ENCODE data around the gene NEDD4. TPM values are rescaled to one million over a fixed set of nuclear protein-coding genes. Genes with fewer than 3 reads are reported as not detected.
"Not testable (repeated sequence)": the region's sequence is repeated elsewhere in the genome, so short reads cannot be mapped to it uniquely, and the experiment has no call there.

Gene NEDD4
- total RNA-seq, 1 donor from 2014 or later, result 28.4 TPM

- Mint-ChIP-seq H3K27me3 (ENCODE audit: low read depth) (no peaks in the 10 kb centered on the region), H3K36me3 (ENCODE audit: low read depth) (peaks cover 11% of the 10 kb centered on the region), H3K27ac (ENCODE audit: unreplicated experiment) (no peak overlapping the region), H3K9me3 (ENCODE audit: low read depth) (no peaks in the 10 kb centered on the region), H3K4me1 (ENCODE audit: low read depth) (peaks cover 31% of the 10 kb centered on the region), H3K4me3 (ENCODE audit: unreplicated experiment) (no peak overlapping the region)
- DNase-seq (ENCODE audit: low spot score), result no peak
- TF ChIP-seq CTCF (IDR thresholded peaks at IDR 0.05), result no peak
Observed at GRCh38 chr15:55869660-55870059, 123.8 kb downstream of the NEDD4 start.

- peaks cover 31% of the 10 kb centered on the region for H3K4me1 Mint-ChIP-seq (ENCODE audit: low read depth)
- H3K4me3 Mint-ChIP-seq (ENCODE audit: unreplicated experiment), result no peak overlapping the region
- H3K27me3 Mint-ChIP-seq (ENCODE audit: low read depth), result no peaks in the 10 kb centered on the region
- peaks cover 11% of the 10 kb centered on the region for H3K36me3 Mint-ChIP-seq (ENCODE audit: low read depth)
- peak overlapping the region; percentile 49 for H3K27ac Mint-ChIP-seq (ENCODE audit: unreplicated experiment)
- no peak for TF ChIP-seq CTCF (IDR thresholded peaks at IDR 0.05)
- H3K9me3 Mint-ChIP-seq (ENCODE audit: low read depth), result no peaks in the 10 kb centered on the region
- no peak for DNase-seq (ENCODE audit: low spot score)
Observed at GRCh38 chr15:55868707-55869106, 124.7 kb downstream of the NEDD4 start.

GRCh38 chr15:55868291-55868690, 125.1 kb downstream of the NEDD4 start:
- Mint-ChIP-seq H3K4me1 (ENCODE audit: low read depth) (peaks cover 27% of the 10 kb centered on the region), H3K36me3 (ENCODE audit: low read depth) (peaks cover 11% of the 10 kb centered on the region), H3K27ac (ENCODE audit: unreplicated experiment) (peak overlapping the region; percentile 43)
- not testable (repeated sequence) for DNase-seq (ENCODE audit: low spot score); H3K9me3 Mint-ChIP-seq (ENCODE audit: low read depth); H3K4me3 Mint-ChIP-seq (ENCODE audit: unreplicated experiment); H3K27me3 Mint-ChIP-seq (ENCODE audit: low read depth)

GRCh38 chr15:55863911-55864310, 129.5 kb downstream of the NEDD4 start:
- Mint-ChIP-seq H3K27ac (ENCODE audit: unreplicated experiment) (no peak overlapping the region), H3K4me1 (ENCODE audit: low read depth) (peaks cover 21% of the 10 kb centered on the region), H3K36me3 (ENCODE audit: low read depth) (peaks cover 20% of the 10 kb centered on the region), H3K4me3 (ENCODE audit: unreplicated experiment) (no peak overlapping the region), H3K27me3 (ENCODE audit: low read depth) (no peaks in the 10 kb centered on the region), H3K9me3 (ENCODE audit: low read depth) (no peaks in the 10 kb centered on the region)
- TF ChIP-seq CTCF (IDR thresholded peaks at IDR 0.05), result no peak
- no peak for DNase-seq (ENCODE audit: low spot score)

- H3K9me3 Mint-ChIP-seq (ENCODE audit: low read depth), result no peaks in the 10 kb centered on the region
- no peak overlapping the region for H3K27ac Mint-ChIP-seq (ENCODE audit: unreplicated experiment)
- H3K4me3 Mint-ChIP-seq (ENCODE audit: unreplicated experiment), result no peak overlapping the region
- H3K36me3 Mint-ChIP-seq (ENCODE audit: low read depth), result peaks cover 21% of the 10 kb centered on the region
- no peak for TF ChIP-seq CTCF (IDR thresholded peaks at IDR 0.05)
- DNase-seq (ENCODE audit: low spot score), result no peak
- H3K4me1 Mint-ChIP-seq (ENCODE audit: low read depth), result peaks cover 14% of the 10 kb centered on the region
- no peaks in the 10 kb centered on the region for H3K27me3 Mint-ChIP-seq (ENCODE audit: low read depth)
Observed at GRCh38 chr15:55861115-55861514, 132.3 kb downstream of the NEDD4 start.

- Mint-ChIP-seq H3K27ac (ENCODE audit: unreplicated experiment) (no peak overlapping the region), H3K27me3 (ENCODE audit: low read depth) (no peaks in the 10 kb centered on the region)
- TF ChIP-seq CTCF (IDR thresholded peaks at IDR 0.05), result no peak
Observed at GRCh38 chr15:55860468-55860867, 132.9 kb downstream of the NEDD4 start.

More at GRCh38 chr15:55860468-55860867, 132.9 kb downstream of the NEDD4 start:
- DNase-seq (ENCODE audit: low spot score), result no peak
- H3K4me1 Mint-ChIP-seq (ENCODE audit: low read depth), result peaks cover 10% of the 10 kb centered on the region
- no peak overlapping the region for H3K4me3 Mint-ChIP-seq (ENCODE audit: unreplicated experiment)
- H3K36me3 Mint-ChIP-seq (ENCODE audit: low read depth), result peaks cover 22% of the 10 kb centered on the region
- no peaks in the 10 kb centered on the region for H3K9me3 Mint-ChIP-seq (ENCODE audit: low read depth)

Measured in chondrocyte (in vitro differentiated cells).